GM12878 (cell line): Measurements from ENCODE around the gene TTYH1. TPM values are rescaled to one million over a fixed set of nuclear protein-coding genes. Genes with fewer than 3 reads are reported as not detected.

ENCODE experiments used
- ATAC-seq: fragments of 200-7000 bp; cut with Tn5 transposase; 3 replicates; pipeline ENCODE4 v1.9.1; 2020; ENCODE audit warnings: mild to moderate bottlenecking, moderate library complexity
- BruUV-seq: library from RNA; stranded (reverse); fragments of 400-500 nt; replicated peaks from 2 replicates; lab custom pipeline; 2021; lab: Mats Ljungman, UMichigan
- CTCF ChIA-PET: fragments of 300-600 bp; sonication (Branson Sonifier 250); formaldehyde crosslinking; extraction: SDS; loops from one replicate; lab custom pipeline; 2021; ENCODE audit warnings: inconsistent platforms; lab: Yijun Ruan, JAX
- POLR2A ChIA-PET: fragments of 350-600 bp; formaldehyde crosslinking; extraction: SDS; loops from one replicate; lab custom pipeline; 2021; ENCODE audit warnings: inconsistent platforms; lab: Charles Lee
- RAD21 ChIA-PET: fragments of 300-600 bp; sonication (Branson Sonifier 250); formaldehyde crosslinking; loops from one replicate; lab custom pipeline; 2023; ENCODE audit warnings: antibody characterized with exemption; ENCODE audit not compliant: unreplicated experiment; lab: Charles Lee
- SMC1A ChIA-PET: fragments of 300-600 bp; sonication (Branson Sonifier 250); formaldehyde crosslinking; loops from one replicate; lab custom pipeline; 2023; ENCODE audit not compliant: unreplicated experiment, uncharacterized antibody; lab: Charles Lee
- DNase-seq: peaks from one replicate; pipeline ENCODE4 v3.0.0-alpha.2; 2011; ENCODE audit warnings: low read depth, low spot score
- FAIRE-seq: peaks from 3 replicates; lab custom pipeline; 2011; peaks lifted over from hg19 to GRCh38; lab: Jason Lieb, UNC
- H2AFZ ChIP-seq: 2 replicates; pipeline ENCODE4 v1.6.0; 2011; ENCODE audit warnings: low read depth, low read length, control low read depth; ENCODE audit not compliant: control insufficient read depth
- H3K27ac ChIP-seq: 2 replicates; pipeline ENCODE4 v1.5.1; 2011; ENCODE audit warnings: control low read depth; ENCODE audit not compliant: control insufficient read depth, insufficient read depth
- H3K27me3 ChIP-seq, 2 experiments: replicated peaks in 1 of 2; 2 replicates each; pipeline versions ENCODE4 v1.6.0 to v1.6.1; 2011; ENCODE audit warnings: low read length in 1 of 2; ENCODE audit not compliant: control insufficient read depth in 2 of 2, insufficient read depth in 2 of 2
- H3K36me3 ChIP-seq, 2 experiments: 2 replicates each; pipeline ENCODE4 v1.5.1; 2011; ENCODE audit warnings: low read length in 1 of 2; ENCODE audit not compliant: control insufficient read depth in 2 of 2, insufficient read depth in 2 of 2
- H3K4me1 ChIP-seq: 2 replicates; pipeline ENCODE4 v1.6.1; 2011; ENCODE audit warnings: mild to moderate bottlenecking, low read length, moderate library complexity, mixed read lengths; ENCODE audit not compliant: control insufficient read depth, insufficient read depth
- H3K4me2 ChIP-seq: 2 replicates; pipeline ENCODE4 v1.6.0; 2011; ENCODE audit warnings: control low read depth; ENCODE audit not compliant: control insufficient read depth, insufficient read depth
- H3K4me3 ChIP-seq: fragments of 200-600 bp; sonication (generic); 2 replicates; pipeline ENCODE4 v1.5.1; 2016
- H3K79me2 ChIP-seq: 2 replicates; pipeline ENCODE4 v1.6.0; 2011; ENCODE audit warnings: low read length; ENCODE audit not compliant: control insufficient read depth, insufficient read depth
- H3K9ac ChIP-seq: 2 replicates; pipeline ENCODE4 v1.8.0; 2011; ENCODE audit warnings: low read length, control low read depth, mixed read lengths; ENCODE audit not compliant: control insufficient read depth, insufficient read depth
- H3K9me3 ChIP-seq: replicated peaks from 3 replicates; pipeline ENCODE4 v1.5.1; 2011; ENCODE audit warnings: mild to moderate bottlenecking, low read length; ENCODE audit not compliant: control insufficient read depth, insufficient read depth
- H4K20me1 ChIP-seq: 2 replicates; pipeline ENCODE4 v1.6.0; 2011; ENCODE audit not compliant: control insufficient read depth, insufficient read depth
- ASH2L ChIP-seq: fragments of 300-600, 200-600 bp; sonication (generic); IDR thresholded peaks from 2 replicates; pipeline ENCODE4 v1.6.1; 2017; ENCODE audit warnings: low read depth, mild to moderate bottlenecking, borderline replicate concordance
- BMI1 ChIP-seq: fragments of 450-650 bp; IDR thresholded peaks from 2 replicates; pipeline ENCODE4 v1.6.1; 2016; ENCODE audit warnings: mild to moderate bottlenecking, moderate library complexity, borderline replicate concordance
- CBX3 ChIP-seq: fragments of 200-600 bp; sonication (generic); IDR thresholded peaks from 2 replicates; pipeline ENCODE4 v1.6.1; 2016; ENCODE audit warnings: low read depth, borderline replicate concordance
- CREM ChIP-seq: IDR thresholded peaks from 2 replicates; pipeline ENCODE4 v1.6.1; 2014; ENCODE audit warnings: antibody characterized with exemption, low read depth
- EZH2 ChIP-seq: IDR thresholded peaks from 2 replicates; pipeline ENCODE4 v1.6.1; 2012; ENCODE audit warnings: low read depth, mild to moderate bottlenecking, control low read depth, inconsistent platforms, low read length, borderline replicate concordance; ENCODE audit not compliant: control insufficient read depth
- POLR2A ChIP-seq: IDR thresholded peaks from 2 replicates; pipeline ENCODE4 v1.6.1; 2011; ENCODE audit warnings: low read depth, mild to moderate bottlenecking, low read length
- RAD51 ChIP-seq: fragments of 450-650 bp; IDR thresholded peaks from 2 replicates; pipeline ENCODE4 v1.6.1; 2016; ENCODE audit warnings: moderate library complexity, mild to moderate bottlenecking, inconsistent platforms
- RBBP5 ChIP-seq: fragments of 200-600 bp; sonication (generic); conservative IDR thresholded peaks from 2 replicates; pipeline ENCODE4 v1.6.1; 2016
- SRF ChIP-seq, 2 experiments: IDR thresholded peaks; 2 replicates each; pipeline ENCODE4 v1.6.1; 2011; ENCODE audit warnings: low read depth in 2 of 2, low read length in 2 of 2, mild to moderate bottlenecking in 1 of 2, moderate library complexity in 1 of 2
- TBL1XR1 ChIP-seq: IDR thresholded peaks from 2 replicates; pipeline ENCODE4 v1.6.1; 2012; ENCODE audit warnings: low read depth, low read length, improper control_type of control experiment
- ZZZ3 ChIP-seq: IDR thresholded peaks from 2 replicates; pipeline ENCODE4 v1.6.1; 2011; ENCODE audit warnings: low read depth; ENCODE audit not compliant: control insufficient read depth, insufficient read length
- WGBS: methylation state at CpG from one replicate; pipeline ENCODE4 v1.1.6; 2016; ENCODE audit warnings: low lambda C conversion rate; ENCODE audit not compliant: insufficient replicate concordance, insufficient coverage; ENCODE audit errors: missing lambda C conversion rate; 5-methylcytosine and 5-hydroxymethylcytosine counted together
- in situ Hi-C: fragments of 300-500 bp; cut with MboI; formaldehyde crosslinking; loops from 9 replicates; pipeline ENCODE4 v1.14.3; 2018; ENCODE audit warnings: mixed read lengths
- intact Hi-C: fragments of 100-400 bp; cut with micrococcal nuclease; formaldehyde crosslinking; loops from one replicate; pipeline ENCODE4 v1.14.2; 2022; ENCODE audit not compliant: unreplicated experiment
- polyA plus RNA-seq, 11 experiments: library from polyadenylated mRNA; depleted of rRNA in 4 of 11; unstranded in 6 of 11; stranded (reverse) in 5 of 11; fragments of >200 nt; fragmentation: Nextera tagmentation in 4 of 11; fragmentation: Illumina TruSeq in 1 of 11; extraction: Ambion mirVana in 4 of 11; extraction: Trizol in 1 of 11; gene quantifications; 1 replicate in 1 of 11; 2 replicates in 10 of 11; pipeline versions ENCODE4 v1.2.1 to v1.2.3, GENCODE V29; 2011 to 2016; ENCODE audit warnings: inconsistent platforms in 2 of 11, missing spikeins in 2 of 11, low read depth in 1 of 11
- total RNA-seq, 4 experiments: library from RNA; depleted of rRNA in 3 of 4; stranded (reverse); fragments of >200 nt in 3 of 4; fragmentation: Illumina TruSeq in 1 of 4; extraction: Trizol in 1 of 4; gene quantifications; 2 replicates each; pipeline versions ENCODE4 v1.2.1 to v1.2.3, GENCODE V29; 2013 to 2021
- TF ChIP-seq, protein P1 (sequence below): fragments of 450-650 bp; IDR thresholded peaks from 2 replicates; pipeline ENCODE4 v1.6.1; 2016; ENCODE audit warnings: mild to moderate bottlenecking
- TF ChIP-seq, protein P2 (sequence below): fragments of 450-650 bp; conservative IDR thresholded peaks from 2 replicates; pipeline ENCODE4 v1.6.1; 2017; ENCODE audit warnings: mild to moderate bottlenecking, moderate library complexity

Gene TTYH1
- total and polyA plus RNA-seq, 10 of the 15 experiments (the other 5 are each of a cell fraction or from before 2014, with no cell fraction given): 0.01 to 0.36 (median 0.09) TPM; not detected in 3

DNA sequence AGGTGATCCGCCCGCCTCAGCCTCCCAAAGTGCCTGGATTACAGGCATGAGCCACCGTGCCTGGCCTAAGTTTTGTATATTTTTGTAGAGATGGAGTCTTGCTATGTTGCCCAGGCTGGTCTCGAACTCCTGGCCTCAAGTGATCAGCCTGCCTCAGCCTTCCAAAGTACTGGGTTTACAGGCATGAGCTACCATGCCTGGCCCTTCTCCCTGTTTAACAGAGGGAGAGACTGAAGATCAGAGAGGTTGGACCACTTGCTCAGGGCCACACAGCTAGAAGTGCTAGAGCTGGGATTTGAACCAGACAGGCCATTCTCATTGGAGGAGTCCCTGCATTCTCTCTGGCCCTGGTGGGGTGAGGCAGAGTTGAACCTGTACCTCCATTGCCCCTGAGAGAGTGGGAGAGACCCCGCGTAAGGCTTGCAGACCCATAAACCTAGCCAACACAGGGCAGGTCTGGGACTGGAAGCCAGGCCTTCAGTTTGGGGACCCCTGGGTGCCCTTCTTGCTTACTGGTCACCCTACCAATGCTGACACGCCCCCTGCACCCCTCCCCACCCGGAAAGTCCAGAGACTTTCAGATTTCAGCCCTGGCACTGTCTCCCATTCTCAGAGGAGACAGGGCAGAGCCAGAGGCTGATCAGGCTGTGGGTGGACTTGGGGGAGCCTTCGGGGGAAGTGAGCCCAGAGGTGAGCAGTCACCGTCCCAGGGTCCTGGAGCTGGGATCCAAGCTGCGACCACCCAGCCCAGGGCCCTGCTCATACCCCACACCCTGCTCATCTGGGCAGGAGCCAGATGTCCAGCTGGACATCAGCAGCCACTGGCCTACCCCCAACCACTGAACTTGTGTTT lies 13.3 kb downstream of the TTYH1 start:
- ChIA-PET POLR2A (interaction anchor here (0.6 kb wide), 1 partner anchor 259 kb away, joined by 4 read pairs; no protein-coding TSS in a partner anchor), CTCF (interaction anchor here (1.5 kb wide), 1 partner anchor 20 kb away, joined by 4 read pairs; the partner anchor contains the start of gene LENG8), RAD21 (no interaction called here), SMC1A (no interaction called here)
- TF ChIP-seq POLR2A (0 out of 2 replicates have a peak, but pooled peaks have one; percentile 15), RBBP5 (no peak)
- Histone ChIP-seq H3K27me3 (no peaks in the 10 kb centered on the region; a peak in 1 of 4 replicates), H3K36me3 (no peaks in the 10 kb centered on the region), H3K9ac (no peak overlapping the region), H4K20me1 (no peaks in the 10 kb centered on the region; the same call in 1 of the 2 replicates), H2AFZ (no peak overlapping the region), H3K4me1 (no peaks in the 10 kb centered on the region), H3K27ac (no peak overlapping the region), H3K79me2 (no peaks in the 10 kb centered on the region), H3K4me3 (no peak overlapping the region), H3K4me2 (no peak overlapping the region), H3K9me3 (no peaks in the 10 kb centered on the region)
- DNase-seq (no peak), ATAC-seq (no peak), FAIRE-seq (no peak)
- in situ Hi-C loops: no loop called here
- 41% methylated on average over 11 of the region's 11 CpGs for WGBS
- intact Hi-C loops: no loop called here
- BruUV-seq: no TSS peak

DNA sequence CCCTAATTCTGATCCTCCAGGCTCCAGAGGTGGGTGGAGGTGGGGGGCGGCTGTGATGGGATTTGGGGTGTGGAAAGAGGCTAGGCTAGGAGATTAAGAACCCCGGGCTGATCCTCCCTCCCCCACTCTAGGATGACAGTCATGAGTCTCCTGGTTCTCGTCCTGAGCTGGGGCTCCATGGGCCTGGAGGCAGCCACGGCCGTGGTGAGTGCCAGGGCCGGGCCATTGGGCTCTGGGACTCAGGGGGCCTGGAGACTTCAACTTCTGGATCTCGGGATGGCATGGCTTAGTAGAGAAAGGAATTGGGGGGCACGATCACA lies 13.9 kb downstream of the TTYH1 start:
- no peak overlapping the region for H2AFZ ChIP-seq
- WGBS: 28% methylated on average over 8 of the region's 8 CpGs
- no peak for FAIRE-seq
- ATAC-seq: no peak
- H3K27me3 ChIP-seq: no peaks in the 10 kb centered on the region; a peak in 1 of 4 replicates
- H3K4me2 ChIP-seq: no peak overlapping the region
- H3K4me1 ChIP-seq: no peaks in the 10 kb centered on the region
- H3K4me3 ChIP-seq: no peak overlapping the region
- no TSS peak for BruUV-seq
- H3K36me3 ChIP-seq: no peaks in the 10 kb centered on the region
- H3K9me3 ChIP-seq: no peaks in the 10 kb centered on the region
- no peak overlapping the region for H3K9ac ChIP-seq
- intact Hi-C loops: no loop called here
- ChIA-PET RAD21 (no interaction called here), CTCF (interaction anchor here (1.5 kb wide), 1 partner anchor 20 kb away, joined by 4 read pairs; the partner anchor contains the start of gene LENG8), SMC1A (no interaction called here), POLR2A (no interaction called here)
- no peaks in the 10 kb centered on the region for H3K79me2 ChIP-seq
- H4K20me1 ChIP-seq: no peaks in the 10 kb centered on the region; the same call in 1 of the 2 replicates
- no peak overlapping the region for H3K27ac ChIP-seq
- DNase-seq: no peak
- in situ Hi-C loops: no loop called here
- TF ChIP-seq, protein P1, sequence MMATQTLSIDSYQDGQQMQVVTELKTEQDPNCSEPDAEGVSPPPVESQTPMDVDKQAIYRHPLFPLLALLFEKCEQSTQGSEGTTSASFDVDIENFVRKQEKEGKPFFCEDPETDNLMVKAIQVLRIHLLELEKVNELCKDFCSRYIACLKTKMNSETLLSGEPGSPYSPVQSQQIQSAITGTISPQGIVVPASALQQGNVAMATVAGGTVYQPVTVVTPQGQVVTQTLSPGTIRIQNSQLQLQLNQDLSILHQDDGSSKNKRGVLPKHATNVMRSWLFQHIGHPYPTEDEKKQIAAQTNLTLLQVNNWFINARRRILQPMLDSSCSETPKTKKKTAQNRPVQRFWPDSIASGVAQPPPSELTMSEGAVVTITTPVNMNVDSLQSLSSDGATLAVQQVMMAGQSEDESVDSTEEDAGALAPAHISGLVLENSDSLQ: no peak
- TF ChIP-seq TBL1XR1 (no peak), BMI1 (no peak), CREM (no peak), EZH2 (no peak), ASH2L (no peak), ZZZ3 (no peak), SRF (IDR thresholded peaks at IDR 0.05; ENCODE audit: low read depth in 2 of 2, low read length in 2 of 2) (no peak), CBX3 (no peak), RAD51 (no peak)
- TF ChIP-seq, protein P2, sequence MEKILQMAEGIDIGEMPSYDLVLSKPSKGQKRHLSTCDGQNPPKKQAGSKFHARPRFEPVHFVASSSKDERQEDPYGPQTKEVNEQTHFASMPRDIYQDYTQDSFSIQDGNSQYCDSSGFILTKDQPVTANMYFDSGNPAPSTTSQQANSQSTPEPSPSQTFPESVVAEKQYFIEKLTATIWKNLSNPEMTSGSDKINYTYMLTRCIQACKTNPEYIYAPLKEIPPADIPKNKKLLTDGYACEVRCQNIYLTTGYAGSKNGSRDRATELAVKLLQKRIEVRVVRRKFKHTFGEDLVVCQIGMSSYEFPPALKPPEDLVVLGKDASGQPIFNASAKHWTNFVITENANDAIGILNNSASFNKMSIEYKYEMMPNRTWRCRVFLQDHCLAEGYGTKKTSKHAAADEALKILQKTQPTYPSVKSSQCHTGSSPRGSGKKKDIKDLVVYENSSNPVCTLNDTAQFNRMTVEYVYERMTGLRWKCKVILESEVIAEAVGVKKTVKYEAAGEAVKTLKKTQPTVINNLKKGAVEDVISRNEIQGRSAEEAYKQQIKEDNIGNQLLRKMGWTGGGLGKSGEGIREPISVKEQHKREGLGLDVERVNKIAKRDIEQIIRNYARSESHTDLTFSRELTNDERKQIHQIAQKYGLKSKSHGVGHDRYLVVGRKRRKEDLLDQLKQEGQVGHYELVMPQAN: no peak
